H1 (cell line): ENCODE data around the gene TLK2. TPM values are rescaled to one million over a fixed set of nuclear protein-coding genes. Genes with fewer than 3 reads are reported as not detected.
"Not testable (repeated sequence)": the region's sequence is repeated elsewhere in the genome, so short reads cannot be mapped to it uniquely, and the experiment has no call there.

Source experiments
- CTCF ChIA-PET: fragments of 300-600 bp; sonication (Branson Sonifier 250); formaldehyde crosslinking; loops from one replicate; lab custom pipeline; 2021; ENCODE audit not compliant: partially characterized antibody; lab: Charles Lee
- POLR2A ChIA-PET: fragments of 300-600 bp; sonication (Branson Sonifier 250); formaldehyde crosslinking; loops from one replicate; lab custom pipeline; 2021; ENCODE audit warnings: inconsistent platforms; ENCODE audit not compliant: partially characterized antibody; lab: Charles Lee
- DNase-seq, 2 experiments: peaks; one replicate each; pipeline versions ENCODE4 v3.0.0 to v3.0.0-alpha.2; 2010 to 2022; ENCODE audit warnings: low spot score in 2 of 2, low read depth in 1 of 2, mixed read lengths in 1 of 2
- FAIRE-seq: peaks from 2 replicates; lab custom pipeline; 2011; peaks lifted over from hg19 to GRCh38; lab: Jason Lieb, UNC
- H2AFZ ChIP-seq: 2 replicates; pipeline ENCODE4 v1.8.1; 2012; ENCODE audit warnings: low read length, inconsistent platforms
- H2AK5ac ChIP-seq: 2 replicates; pipeline ENCODE4 v1.6.1; 2013; ENCODE audit warnings: low read depth, low read length
- H2BK120ac ChIP-seq: replicated peaks from 2 replicates; pipeline ENCODE3; 2013; ENCODE audit warnings: low read depth, low read length, inconsistent platforms
- H2BK12ac ChIP-seq: 2 replicates; pipeline ENCODE4 v1.6.1; 2013; ENCODE audit warnings: low read depth, low read length
- H2BK15ac ChIP-seq: 2 replicates; pipeline ENCODE4 v1.6.1; 2013; ENCODE audit warnings: low read length
- H2BK20ac ChIP-seq: 2 replicates; pipeline ENCODE4 v1.6.1; 2013; ENCODE audit warnings: low read length
- H2BK5ac ChIP-seq: 2 replicates; pipeline ENCODE4 v1.6.1; 2013; ENCODE audit warnings: low read depth, low read length
- H3K14ac ChIP-seq: 2 replicates; pipeline ENCODE4 v1.6.1; 2013; ENCODE audit warnings: inconsistent platforms; ENCODE audit not compliant: insufficient read length
- H3K18ac ChIP-seq: 2 replicates; pipeline ENCODE4 v1.6.1; 2013; ENCODE audit warnings: low read length; ENCODE audit errors: extremely low read depth
- H3K23ac ChIP-seq: 2 replicates; pipeline ENCODE4 v1.6.1; 2013; ENCODE audit warnings: inconsistent platforms; ENCODE audit not compliant: insufficient read length
- H3K23me2 ChIP-seq: 2 replicates; pipeline ENCODE4 v1.6.1; 2013; ENCODE audit warnings: low read depth, low read length
- H3K27ac ChIP-seq: 2 replicates; pipeline ENCODE4 v1.6.1; 2011; ENCODE audit warnings: low read depth, low read length, inconsistent platforms
- H3K27me3 ChIP-seq, 4 experiments: replicated peaks in 1 of 4; 1 replicate in 1 of 4; 2 replicates in 3 of 4; pipeline versions ENCODE4 v1.6.1 to v1.8.1; 2011 to 2013; ENCODE audit warnings: low read length in 3 of 4, mild to moderate bottlenecking in 3 of 4, inconsistent platforms in 2 of 4, mixed read lengths in 2 of 4, moderate library complexity in 1 of 4; ENCODE audit not compliant: control insufficient read depth in 3 of 4, insufficient read depth in 3 of 4; ENCODE audit errors: extremely low read depth in 1 of 4
- H3K36me3 ChIP-seq, 4 experiments: 2 replicates each; pipeline versions ENCODE4 v1.6.1 to v1.8.1; 2011 to 2013; ENCODE audit warnings: mild to moderate bottlenecking in 4 of 4, low read length in 3 of 4, moderate library complexity in 2 of 4, control low read depth in 1 of 4, inconsistent platforms in 1 of 4; ENCODE audit not compliant: insufficient read depth in 4 of 4, control insufficient read depth in 2 of 4
- H3K4ac ChIP-seq: replicated peaks from 2 replicates; pipeline ENCODE3; 2013; ENCODE audit warnings: low read length, low read depth, mixed read lengths, inconsistent platforms; ENCODE audit not compliant: insufficient read length
- H3K4me1 ChIP-seq, 4 experiments: replicated peaks in 1 of 4; 1 replicate in 1 of 4; 2 replicates in 3 of 4; pipeline versions ENCODE4 v1.6.1 to v1.8.1; 2011 to 2013; ENCODE audit warnings: low read length in 3 of 4, inconsistent platforms in 2 of 4, mixed read lengths in 1 of 4; ENCODE audit not compliant: insufficient read depth in 4 of 4, control insufficient read depth in 3 of 4
- H3K4me2 ChIP-seq, 2 experiments: 2 replicates each; pipeline versions ENCODE4 v1.6.1 to v1.8.1; 2011 to 2013; ENCODE audit warnings: low read depth in 2 of 2, low read length in 2 of 2, control low read depth in 1 of 2, inconsistent platforms in 1 of 2, mild to moderate bottlenecking in 1 of 2; ENCODE audit not compliant: insufficient read depth in 1 of 2
- H3K4me3 ChIP-seq, 4 experiments: fragments of 200-600, 300-600 bp in 1 of 4; sonication (generic), shearing (Covaris generic), sonication (Bioruptor Twin) in 1 of 4; 2 replicates each; pipeline versions ENCODE4 v1.5.1 to v1.8.1; 2011 to 2016; ENCODE audit warnings: low read length in 4 of 4, low read depth in 3 of 4, control low read depth in 2 of 4, inconsistent platforms in 2 of 4, mild to moderate bottlenecking in 2 of 4, mixed read lengths in 1 of 4, moderate library complexity in 1 of 4; ENCODE audit not compliant: insufficient read depth in 2 of 4; ENCODE audit errors: extremely low read depth in 1 of 4
- H3K56ac ChIP-seq: replicated peaks from 2 replicates; pipeline ENCODE3; 2013; ENCODE audit warnings: low read depth, mild to moderate bottlenecking, mixed read lengths, low read length, inconsistent platforms; ENCODE audit not compliant: insufficient read length
- H3K79me1 ChIP-seq: 2 replicates; pipeline ENCODE4 v1.6.1; 2013; ENCODE audit warnings: low read depth, low read length, control low read depth
- H3K79me2 ChIP-seq, 2 experiments: 2 replicates each; pipeline versions ENCODE4 v1.6.1 to v1.8.1; 2012 to 2013; ENCODE audit warnings: low read length in 2 of 2, mild to moderate bottlenecking in 2 of 2, inconsistent platforms in 1 of 2; ENCODE audit not compliant: insufficient read depth in 2 of 2, control insufficient read depth in 1 of 2
- H3K9ac ChIP-seq, 4 experiments: replicated peaks in 1 of 4; 1 replicate in 1 of 4; 2 replicates in 3 of 4; pipeline versions ENCODE4 v1.6.1 to v1.8.1; 2011 to 2013; ENCODE audit warnings: low read depth in 3 of 4, low read length in 3 of 4, control low read depth in 2 of 4, mild to moderate bottlenecking in 2 of 4, moderate library complexity in 2 of 4, inconsistent platforms in 1 of 4; ENCODE audit errors: extremely low read depth in 1 of 4
- H3K9me3 ChIP-seq, 2 experiments: 2 replicates each; pipeline versions ENCODE4 v1.6.1 to v1.8.1; 2012 to 2013; ENCODE audit warnings: mild to moderate bottlenecking in 2 of 2, moderate library complexity in 2 of 2, control low read depth in 1 of 2, inconsistent platforms in 1 of 2, low read depth in 1 of 2, low read length in 1 of 2, mixed read lengths in 1 of 2; ENCODE audit not compliant: insufficient read depth in 2 of 2
- H4K20me1 ChIP-seq, 2 experiments: replicated peaks in 1 of 2; 2 replicates each; pipeline versions ENCODE3 to v1.8.1; 2011 to 2013; ENCODE audit warnings: inconsistent platforms in 2 of 2, low read length in 2 of 2, mild to moderate bottlenecking in 1 of 2; ENCODE audit not compliant: insufficient read depth in 2 of 2, control insufficient read depth in 1 of 2
- H4K5ac ChIP-seq: 2 replicates; pipeline ENCODE4 v1.6.1; 2013; ENCODE audit warnings: low read length, low read depth, mixed read lengths, inconsistent platforms; ENCODE audit not compliant: insufficient read length
- H4K8ac ChIP-seq: 2 replicates; pipeline ENCODE4 v1.8.0; 2013; ENCODE audit warnings: mild to moderate bottlenecking, moderate library complexity, low read length, inconsistent platforms; ENCODE audit not compliant: insufficient read depth; ENCODE audit errors: extremely low read depth
- H4K91ac ChIP-seq: replicated peaks from 2 replicates; pipeline ENCODE3; 2013; ENCODE audit warnings: low read length, mixed read lengths, inconsistent platforms; ENCODE audit not compliant: insufficient read length
- WGBS, 2 experiments: shearing (Covaris generic) in 1 of 2; methylation state at CpG; one replicate each; pipeline versions ENCODE4 v1.1.6 to v1.1.7; 2013 to 2015; ENCODE audit warnings: low lambda C conversion rate in 2 of 2, mixed read lengths in 2 of 2, inconsistent platforms in 1 of 2, low coverage in 1 of 2, missing lambda C conversion rate in 1 of 2; ENCODE audit not compliant: insufficient replicate concordance in 2 of 2, insufficient coverage in 1 of 2, insufficient read length in 1 of 2; ENCODE audit errors: extremely low coverage in 1 of 2, missing lambda C conversion rate in 1 of 2; 5-methylcytosine and 5-hydroxymethylcytosine counted together
- polyA plus RNA-seq, 7 experiments: library from polyadenylated mRNA; depleted of rRNA in 3 of 7; stranded (reverse) in 5 of 7; unstranded in 2 of 7; fragments of >200 nt in 5 of 7; fragments of 200-250 nt in 2 of 7; gene quantifications; 1 replicate in 5 of 7; 2 replicates in 1 of 7; 4 replicates in 1 of 7; pipeline versions ENCODE4 v1.2.1 to v1.2.3, GENCODE V29; 2011 to 2013; ENCODE audit warnings: missing spikeins in 2 of 7, mixed read lengths in 2 of 7
- total RNA-seq: library from RNA; stranded (reverse); fragmentation: NEBNext Ultra II Directional; extraction: Animal tissue kit (Norgen Biotek cat#: 25700); gene quantifications from 2 replicates; pipeline ENCODE4 v1.2.1, GENCODE V29; 2021

Gene TLK2
- total and polyA plus RNA-seq, 2 of the 8 experiments (the other 6 are each of a cell fraction or from before 2014, with no cell fraction given) = 43.1 to 59.9 TPM

DNA sequence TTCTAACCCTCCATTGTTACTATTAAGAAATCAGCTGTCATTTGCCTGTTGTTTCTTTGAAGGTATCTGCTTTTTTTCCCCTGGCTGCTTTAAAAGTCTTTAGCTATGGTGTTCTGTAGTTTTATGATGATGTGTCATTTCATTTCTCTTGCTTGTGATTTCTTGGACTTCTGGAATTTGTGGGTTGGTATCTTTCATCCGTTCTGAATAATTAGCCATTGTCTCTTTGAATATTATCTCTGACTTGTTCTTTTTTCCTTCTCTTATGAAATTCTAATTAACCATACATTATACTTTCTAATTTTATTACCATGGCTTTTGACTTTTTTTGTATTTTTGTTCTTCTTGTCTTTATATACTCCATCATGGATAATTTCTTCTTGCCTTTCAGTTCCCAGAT, 52.3 kb downstream of the TLK2 start:
- H4K20me1 ChIP-seq, H3K79me1 ChIP-seq, H4K91ac ChIP-seq, H3K18ac ChIP-seq, H2BK5ac ChIP-seq, H3K56ac ChIP-seq, H3K4me3 ChIP-seq, FAIRE-seq, H2AFZ ChIP-seq, H3K23me2 ChIP-seq, DNase-seq, H3K36me3 ChIP-seq, POLR2A ChIA-PET, H3K23ac ChIP-seq, H3K27me3 ChIP-seq, H3K4ac ChIP-seq, H3K27ac ChIP-seq, H3K79me2 ChIP-seq, H4K5ac ChIP-seq, H2BK12ac ChIP-seq, H3K14ac ChIP-seq, CTCF ChIA-PET, H2AK5ac ChIP-seq, H3K9ac ChIP-seq, H2BK15ac ChIP-seq, H4K8ac ChIP-seq, H3K9me3 ChIP-seq, H3K4me2 ChIP-seq, H2BK20ac ChIP-seq, H2BK120ac ChIP-seq, H3K4me1 ChIP-seq: not testable (repeated sequence)
- 86% methylated on average over 1 of the region's 1 CpG; no CpG with 5 or more reads in 1 of the 2 experiments for WGBS, 2 experiments

DNA sequence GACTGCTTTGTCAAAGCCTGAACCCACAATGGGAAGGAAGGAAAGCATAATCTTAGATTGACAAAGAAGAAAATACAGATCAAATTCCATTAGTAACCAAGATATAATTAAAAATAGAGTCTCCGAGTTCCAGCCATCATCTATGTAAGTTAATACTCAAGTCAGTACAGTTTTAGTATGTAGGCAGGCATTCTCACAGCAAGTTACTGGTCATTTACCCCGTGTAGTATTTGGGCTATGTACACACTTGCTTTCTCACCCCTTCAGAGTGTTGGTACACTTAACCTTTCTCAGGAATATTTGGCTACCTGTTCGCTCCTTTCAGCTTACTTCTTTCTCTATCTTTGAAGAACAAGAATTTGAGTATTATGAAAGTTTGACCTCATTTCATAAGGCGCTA, 57.9 kb downstream of the TLK2 start:
- H3K79me1 ChIP-seq, H3K23me2 ChIP-seq, H4K91ac ChIP-seq, H2BK120ac ChIP-seq, POLR2A ChIA-PET, H3K56ac ChIP-seq, H4K20me1 ChIP-seq, H2BK15ac ChIP-seq, CTCF ChIA-PET, H3K4me3 ChIP-seq, H4K5ac ChIP-seq, FAIRE-seq, H3K4me1 ChIP-seq, H2BK20ac ChIP-seq, H3K27me3 ChIP-seq, H3K27ac ChIP-seq, H3K9ac ChIP-seq, H3K36me3 ChIP-seq, H2BK12ac ChIP-seq, DNase-seq, H2BK5ac ChIP-seq, H3K4ac ChIP-seq, H3K4me2 ChIP-seq, H3K79me2 ChIP-seq, H3K23ac ChIP-seq, H2AFZ ChIP-seq, H3K9me3 ChIP-seq, H4K8ac ChIP-seq, H2AK5ac ChIP-seq, H3K18ac ChIP-seq, H3K14ac ChIP-seq: not testable (repeated sequence)
- 97% methylated on average over 2 of the region's 4 CpGs; no CpG with 5 or more reads in 1 of the 2 experiments for WGBS, 2 experiments
